Measurements from ENCODE around the gene IL23A.

DNA sequence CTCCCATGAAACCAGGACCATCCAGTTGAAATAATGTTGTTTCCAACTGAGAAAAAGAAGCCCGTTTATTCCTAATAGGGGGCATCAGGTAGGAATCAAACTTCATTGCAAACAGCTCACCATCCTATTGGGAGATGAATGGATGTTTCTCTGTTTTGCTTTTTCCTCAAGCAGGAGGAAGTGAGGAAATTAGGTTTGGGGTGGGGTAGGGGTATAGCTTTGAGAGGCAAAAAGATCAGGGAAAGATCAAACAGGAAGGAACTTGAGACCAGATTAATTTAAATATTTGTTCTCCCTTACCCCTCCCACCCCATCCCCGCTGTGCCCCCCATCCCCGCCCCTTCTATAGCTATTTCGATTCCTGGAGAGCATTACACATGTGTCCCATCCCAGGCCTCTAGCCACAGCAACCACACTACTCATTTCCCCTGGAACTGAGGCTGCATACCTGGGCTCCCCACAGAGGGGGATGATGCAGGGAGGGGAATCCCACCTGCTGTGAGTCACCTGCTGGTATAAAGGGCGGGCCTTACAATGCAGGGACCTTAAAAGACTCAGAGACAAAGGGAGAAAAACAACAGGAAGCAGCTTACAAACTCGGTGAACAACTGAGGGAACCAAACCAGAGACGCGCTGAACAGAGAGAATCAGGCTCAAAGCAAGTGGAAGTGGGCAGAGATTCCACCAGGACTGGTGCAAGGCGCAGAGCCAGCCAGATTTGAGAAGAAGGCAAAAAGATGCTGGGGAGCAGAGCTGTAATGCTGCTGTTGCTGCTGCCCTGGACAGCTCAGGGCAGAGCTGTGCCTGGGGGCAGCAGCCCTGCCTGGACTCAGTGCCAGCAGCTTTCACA is at the start of gene IL23A:
- no peak for TF ChIP-seq YY1 (IDR thresholded peaks at IDR 0.05; ENCODE audit: insufficient read depth, insufficient read length)
- no peak for TF ChIP-seq ZNF274 (IDR thresholded peaks at IDR 0.05; ENCODE audit: low read depth, low read length)
- no peak for TF ChIP-seq SUZ12 (IDR thresholded peaks at IDR 0.05; ENCODE audit: extremely low read depth, insufficient read depth, insufficient read length)
